A673 (cell line): Measurements from ENCODE around the gene NFATC1. TPM values are rescaled to one million over a fixed set of nuclear protein-coding genes. Genes with fewer than 3 reads are reported as not detected.
"Not testable (repeated sequence)": the region's sequence is repeated elsewhere in the genome, so short reads cannot be mapped to it uniquely, and the experiment has no call there.

Experiments
- BruUV-seq: library from RNA; stranded (reverse); fragments of 400-500 nt; replicated peaks from 2 replicates; lab custom pipeline; 2021; lab: Mats Ljungman, UMichigan
- CTCF ChIA-PET: fragments of 300-600 bp; sonication (Branson Sonifier 250); formaldehyde crosslinking; loops from one replicate; lab custom pipeline; 2022; ENCODE audit warnings: antibody characterized with exemption; lab: Charles Lee
- POLR2A ChIA-PET: fragments of 300-600 bp; sonication (Branson Sonifier 250); formaldehyde crosslinking; loops from one replicate; lab custom pipeline; 2022; ENCODE audit warnings: antibody characterized with exemption; ENCODE audit not compliant: low non-redundant PET; lab: Charles Lee
- DNase-seq: peaks from one replicate; pipeline ENCODE4 v3.0.0-alpha.2; 2015; ENCODE audit warnings: low spot score
- H3K27ac ChIP-seq: fragments of 200-600 bp; sonication (generic); 2 replicates; pipeline ENCODE4 v1.5.1; 2016; ENCODE audit warnings: mixed run types, low read depth, mild to moderate bottlenecking, mixed read lengths, antibody characterized with exemption, low read length; ENCODE audit not compliant: poor library complexity, severe bottlenecking
- H3K27me3 ChIP-seq: fragments of 200-600 bp; sonication (generic); replicated peaks from 2 replicates; pipeline ENCODE4 v1.6.1; 2017; ENCODE audit warnings: mixed run types, low read depth, mild to moderate bottlenecking, mixed read lengths, antibody characterized with exemption, low read length; ENCODE audit not compliant: insufficient read depth, poor library complexity
- H3K36me3 ChIP-seq: fragments of 200-600 bp; sonication (generic); 2 replicates; pipeline ENCODE4 v1.6.1; 2016; ENCODE audit warnings: mixed run types, mild to moderate bottlenecking, mixed read lengths, antibody characterized with exemption, low read length; ENCODE audit not compliant: insufficient read depth, poor library complexity, severe bottlenecking
- H3K4me1 ChIP-seq: fragments of 200-600 bp; sonication (generic); 2 replicates; pipeline ENCODE4 v1.6.1; 2017; ENCODE audit warnings: mixed run types, mild to moderate bottlenecking, mixed read lengths, antibody characterized with exemption, low read length; ENCODE audit not compliant: insufficient read depth, poor library complexity, severe bottlenecking
- H3K4me3 ChIP-seq: fragments of 200-600 bp; sonication (generic); 2 replicates; pipeline ENCODE4 v1.5.1; 2016; ENCODE audit warnings: low read depth, mixed run types, mild to moderate bottlenecking, mixed read lengths, low read length; ENCODE audit not compliant: poor library complexity, severe bottlenecking
- H3K9me3 ChIP-seq: fragments of 200-600 bp; sonication (generic); 2 replicates; pipeline ENCODE4 v1.6.1; 2016; ENCODE audit warnings: mixed run types, low read depth, mild to moderate bottlenecking, mixed read lengths, antibody characterized with exemption, low read length; ENCODE audit not compliant: poor library complexity, severe bottlenecking
- EZH2 ChIP-seq: fragments of 200-600 bp; sonication (generic); IDR thresholded peaks from 2 replicates; pipeline ENCODE4 v1.6.1; 2017; ENCODE audit warnings: borderline replicate concordance, low read depth, mild to moderate bottlenecking, mixed read lengths, antibody characterized with exemption, low read length; ENCODE audit not compliant: poor library complexity, severe bottlenecking
- intact Hi-C: fragments of 100-400 bp; cut with micrococcal nuclease; formaldehyde crosslinking; loops from one replicate; pipeline ENCODE4 v1.10.0; 2022; ENCODE audit not compliant: unreplicated experiment
- total RNA-seq: library from RNA; stranded (reverse); gene quantifications from 2 replicates; pipeline ENCODE4 v1.2.3, GENCODE V29; 2021
- TF ChIP-seq, protein P1 (sequence below): fragments of 300-800, 200-600 bp; sonication (generic); conservative IDR thresholded peaks from 2 replicates; pipeline ENCODE4 v1.5.1; 2017; ENCODE audit warnings: low read depth, mild to moderate bottlenecking, antibody characterized with exemption, low read length, moderate library complexity, mixed read lengths

The NFATC1 gene
- total RNA-seq, 1 experiment from 2014 or later: 10.4 TPM

DNA sequence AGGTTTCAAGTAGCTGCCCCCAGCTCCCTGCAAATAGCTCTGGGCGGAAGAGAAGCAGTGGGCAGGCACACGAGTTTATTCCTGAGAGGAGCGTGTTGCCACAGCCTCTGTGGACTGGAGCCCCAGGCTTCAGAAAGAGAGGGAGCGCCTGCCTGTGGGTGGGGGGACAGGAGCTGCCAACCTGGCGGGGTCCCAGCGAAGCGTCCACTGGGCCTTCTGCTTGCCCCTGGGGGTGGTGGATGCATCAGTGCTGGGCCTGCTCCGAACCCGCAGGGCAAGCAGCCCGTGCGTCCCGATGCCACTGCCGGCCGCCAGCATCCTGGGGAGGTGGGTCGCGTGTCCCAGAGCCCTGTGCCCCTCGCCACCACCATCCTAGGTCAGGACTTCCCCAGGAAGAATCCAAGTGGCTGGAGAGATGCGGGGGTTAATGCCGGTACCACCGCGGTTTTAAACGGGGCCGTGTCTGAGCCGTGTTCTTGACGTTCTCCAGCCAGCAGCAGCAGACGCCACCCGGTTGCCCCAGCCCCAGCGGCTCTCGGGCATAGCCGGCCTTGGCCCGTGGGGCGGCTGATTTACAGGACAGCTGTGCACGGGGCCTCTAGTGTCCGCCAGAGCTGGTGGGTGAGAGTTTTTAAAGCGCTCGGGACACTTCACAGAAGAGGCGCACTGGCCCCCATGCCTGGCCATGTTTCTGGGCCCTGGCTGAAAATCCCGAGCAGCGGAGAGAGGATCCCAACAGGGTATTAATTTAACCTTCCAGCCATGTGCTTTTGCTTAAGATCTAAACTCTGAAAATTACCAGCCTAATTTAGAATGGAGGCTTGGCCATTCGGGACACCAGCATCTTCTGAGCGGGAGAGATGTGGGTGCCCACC is 84.7 kb downstream of the NFATC1 start:
- Histone ChIP-seq H3K27ac (no peak overlapping the region), H3K4me1 (peaks cover 6% of the 10 kb centered on the region), H3K36me3 (no peaks in the 10 kb centered on the region), H3K9me3 (no peaks in the 10 kb centered on the region), H3K4me3 (no peak overlapping the region), H3K27me3 (no peaks in the 10 kb centered on the region)
- DNase-seq: no peak
- ChIA-PET CTCF (no interaction called here), POLR2A (no interaction called here)
- BruUV-seq: no TSS peak
- intact Hi-C loops: no loop called here
- no peak for TF ChIP-seq EZH2
- TF ChIP-seq, protein P1, sequence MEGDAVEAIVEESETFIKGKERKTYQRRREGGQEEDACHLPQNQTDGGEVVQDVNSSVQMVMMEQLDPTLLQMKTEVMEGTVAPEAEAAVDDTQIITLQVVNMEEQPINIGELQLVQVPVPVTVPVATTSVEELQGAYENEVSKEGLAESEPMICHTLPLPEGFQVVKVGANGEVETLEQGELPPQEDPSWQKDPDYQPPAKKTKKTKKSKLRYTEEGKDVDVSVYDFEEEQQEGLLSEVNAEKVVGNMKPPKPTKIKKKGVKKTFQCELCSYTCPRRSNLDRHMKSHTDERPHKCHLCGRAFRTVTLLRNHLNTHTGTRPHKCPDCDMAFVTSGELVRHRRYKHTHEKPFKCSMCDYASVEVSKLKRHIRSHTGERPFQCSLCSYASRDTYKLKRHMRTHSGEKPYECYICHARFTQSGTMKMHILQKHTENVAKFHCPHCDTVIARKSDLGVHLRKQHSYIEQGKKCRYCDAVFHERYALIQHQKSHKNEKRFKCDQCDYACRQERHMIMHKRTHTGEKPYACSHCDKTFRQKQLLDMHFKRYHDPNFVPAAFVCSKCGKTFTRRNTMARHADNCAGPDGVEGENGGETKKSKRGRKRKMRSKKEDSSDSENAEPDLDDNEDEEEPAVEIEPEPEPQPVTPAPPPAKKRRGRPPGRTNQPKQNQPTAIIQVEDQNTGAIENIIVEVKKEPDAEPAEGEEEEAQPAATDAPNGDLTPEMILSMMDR: no peak

DNA sequence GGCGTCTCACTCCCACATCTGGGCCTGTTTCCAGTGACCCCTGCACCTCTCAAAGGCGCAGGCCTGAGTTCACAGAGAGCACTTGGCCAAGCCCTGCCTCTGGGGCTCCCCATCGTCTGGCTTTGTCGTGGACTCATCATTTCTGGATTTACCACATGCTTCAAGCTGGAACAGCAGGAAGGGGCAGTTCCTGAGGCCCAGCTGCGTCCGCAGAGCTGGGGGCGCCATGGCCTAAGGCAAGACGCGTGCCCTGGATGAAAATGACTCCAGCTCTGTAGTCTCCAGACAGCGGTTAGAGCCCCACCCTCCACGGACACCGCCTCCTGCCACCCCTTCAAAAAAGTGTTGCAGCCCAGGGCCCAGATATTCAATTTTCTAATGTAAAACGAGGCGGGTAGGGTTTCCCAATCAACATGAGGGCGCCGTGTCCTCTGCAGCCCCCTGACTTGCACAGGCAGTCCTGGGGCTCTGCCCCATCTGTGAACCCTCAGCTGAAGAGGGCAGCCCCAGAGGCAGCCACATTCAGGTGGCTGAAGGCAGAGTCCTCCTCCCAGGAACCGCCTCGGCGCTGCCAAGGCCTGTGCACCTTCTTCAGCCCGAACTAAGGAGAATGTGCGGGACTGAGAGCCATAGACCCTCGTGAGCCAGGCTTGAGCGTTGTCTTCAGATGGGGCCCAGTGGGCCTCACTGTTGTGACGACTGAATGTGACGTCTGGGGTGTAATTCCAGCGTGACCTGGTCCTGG is 85.5 kb downstream of the NFATC1 start:
- intact Hi-C loops: no loop called here
- Histone ChIP-seq H3K27ac (no peak overlapping the region), H3K9me3 (no peaks in the 10 kb centered on the region), H3K4me1 (peaks cover 13% of the 10 kb centered on the region), H3K36me3 (no peaks in the 10 kb centered on the region), H3K27me3 (no peaks in the 10 kb centered on the region), H3K4me3 (no peak overlapping the region)
- TF ChIP-seq, protein P1: no peak
- TF ChIP-seq EZH2: no peak
- DNase-seq: no peak
- no TSS peak for BruUV-seq
- ChIA-PET POLR2A (no interaction called here), CTCF (no interaction called here)

DNA sequence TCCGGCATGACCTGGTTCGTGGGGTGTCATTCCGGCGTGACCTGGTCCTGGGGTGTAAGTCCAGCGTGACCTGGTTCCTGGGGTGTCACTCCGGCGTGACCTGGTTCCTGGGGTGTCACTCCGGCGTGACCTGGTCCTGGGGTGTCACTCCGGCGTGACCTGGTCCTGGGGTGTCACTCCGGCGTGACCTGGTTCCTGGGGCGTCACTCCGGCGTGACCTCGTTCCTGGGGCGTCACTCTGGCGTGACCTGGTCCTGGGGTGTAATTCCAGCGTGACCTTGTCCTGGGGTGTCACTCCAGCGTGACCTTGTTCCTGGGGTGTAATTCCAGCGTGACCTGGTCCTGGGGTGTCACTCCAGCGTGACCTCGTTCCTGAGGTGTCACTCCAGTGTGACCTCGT is 87.7 kb downstream of the NFATC1 start:
- CTCF ChIA-PET, H3K4me3 ChIP-seq, DNase-seq, H3K27me3 ChIP-seq, POLR2A ChIA-PET, BruUV-seq, H3K27ac ChIP-seq, intact Hi-C loops, H3K36me3 ChIP-seq, H3K9me3 ChIP-seq: not testable (repeated sequence)
- peaks cover 13% of the 10 kb centered on the region for H3K4me1 ChIP-seq
